Endothelial cell of umbilical vein (primary cell): ENCODE results near the gene CTTN.

Experiments used
- EZH2 ChIP-seq: IDR thresholded peaks from 2 replicates; pipeline ENCODE4 v1.6.1; 2012; ENCODE audit warnings: borderline replicate concordance, low read depth, mild to moderate bottlenecking, moderate library complexity, low read length, inconsistent platforms; ENCODE audit not compliant: severe bottlenecking
- FOS ChIP-seq: IDR thresholded peaks from 2 replicates; pipeline ENCODE4 v1.6.1; 2011; ENCODE audit warnings: mild to moderate bottlenecking, low read length, moderate library complexity, borderline replicate concordance; ENCODE audit not compliant: insufficient read depth
- JUN ChIP-seq: IDR thresholded peaks from 2 replicates; pipeline ENCODE4 v1.6.1; 2011; ENCODE audit warnings: borderline replicate concordance, low read depth; ENCODE audit not compliant: insufficient read length, insufficient read depth
- MYC ChIP-seq: IDR thresholded peaks from one replicate; pipeline ENCODE4 v1.6.1; 2011; ENCODE audit warnings: mild to moderate bottlenecking, low read depth, low read length
- POLR2A ChIP-seq: IDR thresholded peaks from 2 replicates; pipeline ENCODE4 v1.6.1; 2012; ENCODE audit warnings: low read depth, mild to moderate bottlenecking, control low read depth, low read length
- POLR2AphosphoS5 ChIP-seq: IDR thresholded peaks from 2 replicates; pipeline ENCODE4 v1.6.1; 2012; ENCODE audit warnings: low read depth, mild to moderate bottlenecking, control low read depth, low read length, moderate library complexity; ENCODE audit not compliant: insufficient read depth
- TF ChIP-seq, protein P1 (sequence below), 2 donors: IDR thresholded peaks; 1 replicate in 1 of 2; 2 replicates in 1 of 2; pipeline ENCODE4 v1.5.1; 2011; ENCODE audit warnings: low read length in 2 of 2, mild to moderate bottlenecking in 2 of 2, moderate library complexity in 2 of 2, control low read depth in 1 of 2, inconsistent platforms in 1 of 2, low read depth in 1 of 2; ENCODE audit not compliant: insufficient read depth in 1 of 2; ENCODE audit errors: extremely low read depth in 1 of 2
- TF ChIP-seq, protein P2 (sequence below): IDR thresholded peaks from 2 replicates; pipeline ENCODE4 v1.6.1; 2011; ENCODE audit not compliant: insufficient read depth, insufficient read length

DNA sequence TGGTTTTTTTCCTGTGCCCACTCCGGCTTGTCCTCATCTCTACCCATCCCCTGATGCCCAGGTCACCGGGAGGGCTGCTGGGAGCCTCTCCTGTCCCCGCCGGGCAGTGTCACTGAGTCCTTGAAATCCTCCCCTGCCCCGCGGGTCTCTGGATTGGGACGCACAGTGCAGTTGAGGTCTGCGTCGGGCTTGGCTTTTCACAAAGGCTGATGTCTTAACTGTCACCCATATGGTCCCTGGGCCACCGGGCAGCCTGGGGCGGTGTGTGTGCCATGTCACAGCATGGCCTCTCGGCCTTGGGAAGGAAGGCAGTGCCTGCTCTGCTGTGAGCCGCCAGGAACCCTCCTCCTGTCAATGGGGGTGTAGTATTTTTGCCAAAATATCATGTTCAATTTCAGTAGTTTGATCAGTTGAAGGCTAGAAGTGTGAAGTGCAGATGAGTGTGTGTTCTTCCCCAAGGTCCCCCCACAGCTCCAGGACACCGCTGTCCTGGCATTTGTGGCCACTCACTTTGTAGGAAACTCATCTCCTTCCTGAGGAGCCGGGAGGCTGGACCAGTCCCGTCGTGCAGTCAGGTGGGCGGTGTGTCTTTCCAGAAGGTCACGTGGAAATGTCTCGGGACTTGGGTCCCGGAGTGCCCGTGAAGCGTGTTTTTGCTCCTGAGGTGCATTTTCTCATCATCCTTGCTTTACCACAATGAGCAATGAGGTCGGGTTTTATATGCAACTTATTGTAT lies 37.6 kb downstream of the CTTN start:
- TF ChIP-seq EZH2: no peak
- no peak for TF ChIP-seq POLR2AphosphoS5
- no peak for TF ChIP-seq POLR2A
- TF ChIP-seq, protein P1, sequence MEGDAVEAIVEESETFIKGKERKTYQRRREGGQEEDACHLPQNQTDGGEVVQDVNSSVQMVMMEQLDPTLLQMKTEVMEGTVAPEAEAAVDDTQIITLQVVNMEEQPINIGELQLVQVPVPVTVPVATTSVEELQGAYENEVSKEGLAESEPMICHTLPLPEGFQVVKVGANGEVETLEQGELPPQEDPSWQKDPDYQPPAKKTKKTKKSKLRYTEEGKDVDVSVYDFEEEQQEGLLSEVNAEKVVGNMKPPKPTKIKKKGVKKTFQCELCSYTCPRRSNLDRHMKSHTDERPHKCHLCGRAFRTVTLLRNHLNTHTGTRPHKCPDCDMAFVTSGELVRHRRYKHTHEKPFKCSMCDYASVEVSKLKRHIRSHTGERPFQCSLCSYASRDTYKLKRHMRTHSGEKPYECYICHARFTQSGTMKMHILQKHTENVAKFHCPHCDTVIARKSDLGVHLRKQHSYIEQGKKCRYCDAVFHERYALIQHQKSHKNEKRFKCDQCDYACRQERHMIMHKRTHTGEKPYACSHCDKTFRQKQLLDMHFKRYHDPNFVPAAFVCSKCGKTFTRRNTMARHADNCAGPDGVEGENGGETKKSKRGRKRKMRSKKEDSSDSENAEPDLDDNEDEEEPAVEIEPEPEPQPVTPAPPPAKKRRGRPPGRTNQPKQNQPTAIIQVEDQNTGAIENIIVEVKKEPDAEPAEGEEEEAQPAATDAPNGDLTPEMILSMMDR (IDR thresholded peaks at IDR 0.05; ENCODE audit: extremely low read depth in 1 of 2, insufficient read depth in 1 of 2, low read depth in 1 of 2, low read length in 2 of 2): no peak
- TF ChIP-seq FOS: no peak
- no peak for TF ChIP-seq MYC
- no peak for TF ChIP-seq JUN
- TF ChIP-seq, protein P2, sequence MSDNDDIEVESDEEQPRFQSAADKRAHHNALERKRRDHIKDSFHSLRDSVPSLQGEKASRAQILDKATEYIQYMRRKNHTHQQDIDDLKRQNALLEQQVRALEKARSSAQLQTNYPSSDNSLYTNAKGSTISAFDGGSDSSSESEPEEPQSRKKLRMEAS: no peak
